ENCODE measurements around the gene CCDC137. TPM values are rescaled to one million over a fixed set of nuclear protein-coding genes. Genes with fewer than 3 reads are reported as not detected.
A peak's percentile ranks its signal among the peaks of the same experiment; 100 is the strongest.
"Not testable (repeated sequence)": the region's sequence is repeated elsewhere in the genome, so short reads cannot be mapped to it uniquely, and the experiment has no call there.

The CCDC137 gene
- 13.6 and 14.9 TPM in 2 replicates for total RNA-seq
- long read RNA-seq, partial matches to known transcripts: 3 of 5 reads
- long read RNA-seq, other reads (novel, unspliced or antisense): 0 of 5 reads

GRCh38 chr17:81666342-81667191 is at the start of gene CCDC137, which contains the start of gene OXLD1:
Gene CCDC137, plus strand, starts transcription at chr17:81666737. Its CDS starts 30 bp downstream, at chr17:81666767.
Gene OXLD1, minus strand, starts transcription at chr17:81666605. Its CDS starts 28 bp downstream, at chr17:81666577.
- DNase-seq (ENCODE audit: extremely low spot score, unreplicated experiment): peak; percentile 98
- Mint-ChIP-seq H3K27me3 (ENCODE audit: unreplicated experiment) (no peaks in the 10 kb centered on the region), H3K27ac (ENCODE audit: unreplicated experiment) (peak within 1 kb of the TSS; percentile 91), H3K4me1 (ENCODE audit: unreplicated experiment) (peaks cover 17% of the 10 kb centered on the region), H3K4me3 (ENCODE audit: unreplicated experiment) (peak within 1 kb of the TSS; percentile 93), H3K9me3 (ENCODE audit: unreplicated experiment) (no peaks in the 10 kb centered on the region), H3K36me3 (ENCODE audit: unreplicated experiment) (peaks cover 9% of the 10 kb centered on the region)
- TF ChIP-seq CTCF (IDR thresholded peaks at IDR 0.05): no peak

DNA sequence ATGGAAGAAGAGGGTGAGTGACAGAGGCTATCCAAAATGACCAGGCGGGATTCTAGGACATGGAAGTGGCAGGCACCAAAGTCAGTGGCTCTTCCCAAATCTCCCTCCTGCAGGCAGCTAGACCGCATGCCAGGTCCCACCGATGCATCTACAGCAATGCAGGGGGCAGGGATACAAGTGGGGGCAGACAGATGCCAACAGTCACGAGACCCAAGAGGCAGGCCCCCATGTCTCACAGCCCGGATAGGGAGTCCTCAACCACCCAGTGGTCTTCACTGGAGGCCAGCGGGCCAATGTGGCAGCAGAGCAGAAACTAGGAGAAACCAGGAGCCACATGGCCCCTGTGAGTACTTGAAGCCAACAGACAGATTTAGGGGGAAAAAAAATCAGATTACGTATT is 49.7 kb upstream of the CCDC137 start:
- Mint-ChIP-seq H3K4me1 (ENCODE audit: unreplicated experiment) (peaks cover 12% of the 10 kb centered on the region), H3K36me3 (ENCODE audit: unreplicated experiment) (peaks cover 49% of the 10 kb centered on the region), H3K9me3 (ENCODE audit: unreplicated experiment) (no peaks in the 10 kb centered on the region), H3K27ac (ENCODE audit: unreplicated experiment) (no peak overlapping the region), H3K27me3 (ENCODE audit: unreplicated experiment) (no peaks in the 10 kb centered on the region), H3K4me3 (ENCODE audit: unreplicated experiment) (no peak overlapping the region)
- DNase-seq (ENCODE audit: extremely low spot score, unreplicated experiment): no peak
- TF ChIP-seq CTCF (IDR thresholded peaks at IDR 0.05): no peak

DNA sequence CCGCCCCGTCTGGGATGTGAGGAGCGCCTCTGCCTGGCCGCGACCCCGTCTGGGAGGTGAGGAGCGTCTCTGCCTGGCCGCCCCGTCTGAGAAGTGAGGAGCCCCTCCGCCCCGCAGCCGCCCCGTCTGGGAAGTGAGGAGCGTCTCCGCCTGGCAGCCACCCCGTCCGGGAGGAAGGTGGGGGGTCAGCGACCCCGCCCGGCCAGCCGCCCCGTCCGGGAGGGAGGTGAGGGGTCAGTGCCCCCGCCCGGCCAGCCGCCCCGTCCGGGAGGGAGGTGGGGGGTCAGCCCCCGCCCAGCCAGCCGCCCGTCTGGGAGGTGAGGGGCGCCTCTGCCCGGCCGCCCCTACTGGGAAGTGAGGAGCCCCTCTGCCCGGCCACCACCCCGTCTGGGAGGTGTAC is 48.2 kb upstream of the CCDC137 start:
- not testable (repeated sequence) for H3K27ac Mint-ChIP-seq (ENCODE audit: unreplicated experiment); DNase-seq (ENCODE audit: extremely low spot score, unreplicated experiment); H3K9me3 Mint-ChIP-seq (ENCODE audit: unreplicated experiment); H3K27me3 Mint-ChIP-seq (ENCODE audit: unreplicated experiment); H3K4me3 Mint-ChIP-seq (ENCODE audit: unreplicated experiment)
- peaks cover 40% of the 10 kb centered on the region for H3K36me3 Mint-ChIP-seq (ENCODE audit: unreplicated experiment)
- peaks cover 12% of the 10 kb centered on the region for H3K4me1 Mint-ChIP-seq (ENCODE audit: unreplicated experiment)

DNA sequence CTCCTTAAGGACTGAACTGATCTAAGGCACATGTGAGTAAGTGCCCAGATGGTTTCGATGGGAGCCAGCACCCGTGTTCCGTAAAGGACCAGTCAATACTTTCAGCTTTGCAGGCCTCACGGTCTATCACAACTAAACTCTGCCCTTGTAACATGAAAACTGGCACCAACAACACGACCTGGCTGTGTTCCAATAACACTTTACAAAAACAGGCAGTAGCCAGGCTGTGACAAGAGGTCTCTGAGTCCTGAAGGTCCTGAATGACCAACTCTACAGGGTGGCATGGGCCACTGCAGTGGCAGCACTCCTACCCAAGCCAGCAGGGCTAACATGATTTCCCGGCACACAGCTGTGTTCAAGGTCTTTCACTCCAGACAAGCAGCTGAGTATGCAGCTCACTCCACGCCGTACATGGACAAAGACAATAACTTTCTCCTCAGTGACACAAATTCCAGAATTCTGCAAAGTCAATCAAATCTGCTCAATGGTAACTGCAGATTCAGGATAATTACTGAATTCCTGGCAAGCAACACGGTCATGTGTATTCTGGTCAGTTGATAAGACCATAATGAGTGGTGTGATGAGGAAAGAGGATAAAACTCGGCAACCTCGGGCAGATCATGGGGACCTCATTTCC is 44.9 kb upstream of the CCDC137 start:
- Mint-ChIP-seq H3K4me3 (ENCODE audit: unreplicated experiment) (no peak overlapping the region), H3K36me3 (ENCODE audit: unreplicated experiment) (peaks cover 53% of the 10 kb centered on the region)
- DNase-seq (ENCODE audit: extremely low spot score, unreplicated experiment): no peak

GRCh38 chr17:81630274-81630673 is 36.3 kb upstream of the CCDC137 start:
- H3K27me3 Mint-ChIP-seq (ENCODE audit: unreplicated experiment): no peaks in the 10 kb centered on the region
- no peak for TF ChIP-seq CTCF (IDR thresholded peaks at IDR 0.05)
- H3K4me1 Mint-ChIP-seq (ENCODE audit: unreplicated experiment): peaks cover 8% of the 10 kb centered on the region
- no peak overlapping the region for H3K27ac Mint-ChIP-seq (ENCODE audit: unreplicated experiment)
- no peak for DNase-seq (ENCODE audit: extremely low spot score, unreplicated experiment)
- H3K36me3 Mint-ChIP-seq (ENCODE audit: unreplicated experiment): peaks cover 33% of the 10 kb centered on the region
- H3K4me3 Mint-ChIP-seq (ENCODE audit: unreplicated experiment): no peak overlapping the region
- no peaks in the 10 kb centered on the region for H3K9me3 Mint-ChIP-seq (ENCODE audit: unreplicated experiment)

More for the DNA sequence above, 44.9 kb upstream of the CCDC137 start:
- H3K4me1 Mint-ChIP-seq (ENCODE audit: unreplicated experiment): no peaks in the 10 kb centered on the region
- H3K27me3 Mint-ChIP-seq (ENCODE audit: unreplicated experiment): no peaks in the 10 kb centered on the region
- TF ChIP-seq CTCF (IDR thresholded peaks at IDR 0.05): no peak
- H3K27ac Mint-ChIP-seq (ENCODE audit: unreplicated experiment): no peak overlapping the region
- no peaks in the 10 kb centered on the region for H3K9me3 Mint-ChIP-seq (ENCODE audit: unreplicated experiment)
